ENCODE measurements around the gene GRK5.

GRCh38 chr10:119351189-119351588 lies 143.8 kb downstream of the GRK5 start:
- TF ChIP-seq CTCF (IDR thresholded peaks at IDR 0.05) (no peak), ZFX (IDR thresholded peaks at IDR 0.05; ENCODE audit: borderline replicate concordance) (no peak)
